NCI-H2196 treated with DMSO at 0.1 percent for 48 hours (cell line): ENCODE data around the gene OR2AE1.

Experiments
- DNase-seq: peaks from one replicate; lab custom pipeline; 2025; ENCODE audit not compliant: unreplicated experiment; lab: John Stamatoyannopoulos, UW

OR2AE1 gene

GRCh38 chr7:99860281-99861127, 16.3 kb downstream of the OR2AE1 start:
- no peak for DNase-seq

- DNase-seq, result no peak
Observed at GRCh38 chr7:99855236-99855635, 21.6 kb downstream of the OR2AE1 start.

- no peak for DNase-seq
Observed at GRCh38 chr7:99848420-99849216, 28.2 kb downstream of the OR2AE1 start.

- no peak for DNase-seq
Observed at GRCh38 chr7:99844328-99844727, 32.5 kb downstream of the OR2AE1 start.

GRCh38 chr7:99843808-99844207, 33.0 kb downstream of the OR2AE1 start:
- no peak for DNase-seq

GRCh38 chr7:99842926-99843325, 33.9 kb downstream of the OR2AE1 start:
- DNase-seq, result no peak

- DNase-seq, result no peak
Observed at GRCh38 chr7:99840136-99840869, 36.5 kb downstream of the OR2AE1 start.

GRCh38 chr7:99839287-99840021, 37.4 kb downstream of the OR2AE1 start:
- peak; percentile 61 for DNase-seq

GRCh38 chr7:99837649-99838361, 39.0 kb downstream of the OR2AE1 start:
- no peak for DNase-seq

- DNase-seq, result no peak
Observed at GRCh38 chr7:99835189-99835588, 41.6 kb downstream of the OR2AE1 start.

- DNase-seq, result no peak
Observed at GRCh38 chr7:99834382-99834781, 42.5 kb downstream of the OR2AE1 start.

GRCh38 chr7:99833289-99833877, 43.5 kb downstream of the OR2AE1 start:
- DNase-seq, result no peak

- no peak for DNase-seq
Observed at GRCh38 chr7:99831595-99831994, 45.2 kb downstream of the OR2AE1 start.

GRCh38 chr7:99829524-99830160, 47.2 kb downstream of the OR2AE1 start:
- no peak for DNase-seq

- DNase-seq, result no peak
Observed at GRCh38 chr7:99828811-99829210, 48.0 kb downstream of the OR2AE1 start.

GRCh38 chr7:99827040-99827778, 49.6 kb downstream of the OR2AE1 start:
- no peak for DNase-seq
